C4-2B (cell line): ENCODE results near the gene MYO7B.

Experiments
- H3K27ac ChIP-seq: fragments of 450-650 bp; 2 replicates; pipeline ENCODE4 v1.5.1; 2017
- CTCF ChIP-seq: fragments of 450-650 bp; conservative IDR thresholded peaks from 2 replicates; pipeline ENCODE4 v1.5.1; 2017; ENCODE audit warnings: mild to moderate bottlenecking
- ZFX ChIP-seq: fragments of 450-650 bp; IDR thresholded peaks from 2 replicates; pipeline ENCODE4 v1.6.1; 2017

MYO7B gene

GRCh38 chr2:127618551-127619202 is 83.2 kb downstream of the MYO7B start:
- H3K27ac ChIP-seq = peak overlapping the region; percentile 34
- TF ChIP-seq ZFX (no peak), CTCF (no peak)

- no peak overlapping the region for H3K27ac ChIP-seq
- TF ChIP-seq ZFX (no peak), CTCF (no peak)
Observed at GRCh38 chr2:127619203-127619590, 83.7 kb downstream of the MYO7B start.

- TF ChIP-seq CTCF = no peak
- no peak for TF ChIP-seq ZFX
- no peak overlapping the region for H3K27ac ChIP-seq
Observed at GRCh38 chr2:127619877-127620705, 84.6 kb downstream of the MYO7B start.

GRCh38 chr2:127620866-127621265 is 85.4 kb downstream of the MYO7B start:
- TF ChIP-seq CTCF = no peak
- TF ChIP-seq ZFX = no peak
- no peak overlapping the region for H3K27ac ChIP-seq

- TF ChIP-seq CTCF (no peak), ZFX (no peak)
Observed at GRCh38 chr2:127621981-127622431, 86.5 kb downstream of the MYO7B start.

GRCh38 chr2:127622561-127623387 is 87.3 kb downstream of the MYO7B start:
- no peak for TF ChIP-seq ZFX
- TF ChIP-seq CTCF = no peak
- no peak overlapping the region for H3K27ac ChIP-seq

More at GRCh38 chr2:127621981-127622431, 86.5 kb downstream of the MYO7B start:
- H3K27ac ChIP-seq = no peak overlapping the region
